ENCODE results near the gene TTC39B.

- TF ChIP-seq CTCF (IDR thresholded peaks at IDR 0.05; ENCODE audit: extremely low read depth in 1 of 2, insufficient read depth in 1 of 2, low read depth in 1 of 2, low read length in 2 of 2) (no peak), MYC (IDR thresholded peaks at IDR 0.05; ENCODE audit: low read depth, low read length) (no peak), JUN (IDR thresholded peaks at IDR 0.05; ENCODE audit: borderline replicate concordance, insufficient read depth, insufficient read length, low read depth) (no peak), POLR2A (IDR thresholded peaks at IDR 0.05; ENCODE audit: low read depth, low read length) (no peak), EZH2 (IDR thresholded peaks at IDR 0.05; ENCODE audit: borderline replicate concordance, low read depth, low read length, severe bottlenecking) (no peak), POLR2AphosphoS5 (IDR thresholded peaks at IDR 0.05; ENCODE audit: insufficient read depth, low read depth, low read length) (no peak), FOS (IDR thresholded peaks at IDR 0.05; ENCODE audit: borderline replicate concordance, insufficient read depth, low read length) (no peak), GATA2 (IDR thresholded peaks at IDR 0.05; ENCODE audit: insufficient read depth, insufficient read length, low read depth, low read length) (no peak), MAX (IDR thresholded peaks at IDR 0.05; ENCODE audit: insufficient read depth, insufficient read length) (no peak)
Observed at GRCh38 chr9:15289603-15290002, 17.4 kb downstream of the TTC39B start.

All from endothelial cell of umbilical vein (primary cell).